ENCODE results near the gene IRF3.
A peak's percentile ranks its signal among the peaks of the same experiment; 100 is the strongest.

DNA sequence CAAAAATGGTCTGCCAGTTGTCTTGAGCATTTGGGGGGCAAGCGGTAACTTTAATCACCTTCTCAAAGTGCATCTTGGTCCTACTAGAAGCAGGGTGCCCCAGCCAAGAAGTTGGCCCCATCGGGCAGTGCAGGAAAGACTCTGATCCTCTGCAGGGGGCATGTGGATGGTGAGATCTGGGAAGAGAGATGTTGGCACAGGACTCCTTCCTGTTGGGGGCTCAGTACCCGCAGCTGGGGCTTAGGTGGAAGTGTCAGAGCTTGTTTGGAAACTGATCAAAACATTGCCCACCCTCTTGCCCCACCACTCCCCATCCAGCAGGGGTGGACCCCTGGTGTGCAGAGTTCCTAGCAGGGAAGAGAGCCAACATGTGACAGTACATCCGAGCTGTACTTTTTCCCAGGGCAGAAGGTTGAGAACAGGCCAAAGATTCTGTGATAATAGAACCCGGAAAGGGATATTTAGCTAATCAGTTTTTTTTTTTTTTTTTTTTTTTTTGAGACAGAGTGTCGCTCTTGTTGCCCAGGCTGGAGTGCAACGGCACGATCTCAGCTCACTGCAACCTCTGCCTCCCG, 34.6 kb downstream of the IRF3 start:
- TF ChIP-seq, protein P1, sequence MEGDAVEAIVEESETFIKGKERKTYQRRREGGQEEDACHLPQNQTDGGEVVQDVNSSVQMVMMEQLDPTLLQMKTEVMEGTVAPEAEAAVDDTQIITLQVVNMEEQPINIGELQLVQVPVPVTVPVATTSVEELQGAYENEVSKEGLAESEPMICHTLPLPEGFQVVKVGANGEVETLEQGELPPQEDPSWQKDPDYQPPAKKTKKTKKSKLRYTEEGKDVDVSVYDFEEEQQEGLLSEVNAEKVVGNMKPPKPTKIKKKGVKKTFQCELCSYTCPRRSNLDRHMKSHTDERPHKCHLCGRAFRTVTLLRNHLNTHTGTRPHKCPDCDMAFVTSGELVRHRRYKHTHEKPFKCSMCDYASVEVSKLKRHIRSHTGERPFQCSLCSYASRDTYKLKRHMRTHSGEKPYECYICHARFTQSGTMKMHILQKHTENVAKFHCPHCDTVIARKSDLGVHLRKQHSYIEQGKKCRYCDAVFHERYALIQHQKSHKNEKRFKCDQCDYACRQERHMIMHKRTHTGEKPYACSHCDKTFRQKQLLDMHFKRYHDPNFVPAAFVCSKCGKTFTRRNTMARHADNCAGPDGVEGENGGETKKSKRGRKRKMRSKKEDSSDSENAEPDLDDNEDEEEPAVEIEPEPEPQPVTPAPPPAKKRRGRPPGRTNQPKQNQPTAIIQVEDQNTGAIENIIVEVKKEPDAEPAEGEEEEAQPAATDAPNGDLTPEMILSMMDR (IDR thresholded peaks at IDR 0.05): no peak
- TF ChIP-seq POLR2AphosphoS5 (IDR thresholded peaks at IDR 0.05): peak; percentile 25

Data from prostate gland (tissue), 2 donors.